ENCODE results near the gene ADAMTSL5. TPM values are rescaled to one million over a fixed set of nuclear protein-coding genes. Genes with fewer than 3 reads are reported as not detected.

ADAMTSL5 gene
- total and polyA plus RNA-seq, 2 of the 13 experiments (the other 11 are each of a cell fraction or from before 2014, with no cell fraction given) = 0.60 to 2.7 TPM

DNA sequence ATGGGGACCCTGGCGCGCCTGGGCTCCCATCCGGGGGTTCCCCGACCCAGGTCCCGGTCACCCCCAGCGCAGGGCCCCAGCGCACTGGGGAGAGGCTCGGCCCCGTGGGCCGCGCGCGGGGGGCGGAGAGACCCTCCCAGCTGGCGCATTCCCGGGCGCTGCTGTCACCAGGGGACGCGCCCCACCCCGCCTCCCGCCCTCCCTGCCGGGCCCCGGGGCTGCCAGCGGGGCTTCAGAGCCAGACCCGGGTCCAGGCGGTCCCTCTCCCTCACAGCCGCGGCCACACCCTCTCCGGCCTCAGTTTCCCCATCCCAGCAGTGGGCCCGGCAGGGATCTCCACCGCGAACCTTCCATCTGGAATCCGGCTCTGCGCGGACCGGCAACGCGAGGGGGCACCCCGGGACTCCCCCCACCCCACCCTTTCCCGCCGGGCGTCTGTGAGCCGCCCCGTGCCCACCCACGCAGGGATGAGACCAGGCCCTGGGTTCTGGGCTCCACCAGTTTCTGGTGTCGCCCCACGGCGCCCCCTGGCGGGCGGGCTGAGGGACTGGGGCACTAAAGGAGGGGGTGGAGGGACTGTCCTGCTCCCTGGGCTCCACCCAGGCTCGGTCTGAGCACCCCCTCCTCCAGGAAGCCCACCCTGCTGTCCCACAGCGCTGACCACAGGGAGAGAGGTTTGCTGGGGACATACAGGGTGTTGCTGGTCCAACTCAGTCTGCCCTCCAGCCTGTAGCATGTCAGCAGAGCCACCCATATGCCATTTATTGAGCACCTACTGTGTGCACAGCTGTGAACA lies 878 bp upstream of the ADAMTSL5 start (continued):
- TF ChIP-seq, protein P1, sequence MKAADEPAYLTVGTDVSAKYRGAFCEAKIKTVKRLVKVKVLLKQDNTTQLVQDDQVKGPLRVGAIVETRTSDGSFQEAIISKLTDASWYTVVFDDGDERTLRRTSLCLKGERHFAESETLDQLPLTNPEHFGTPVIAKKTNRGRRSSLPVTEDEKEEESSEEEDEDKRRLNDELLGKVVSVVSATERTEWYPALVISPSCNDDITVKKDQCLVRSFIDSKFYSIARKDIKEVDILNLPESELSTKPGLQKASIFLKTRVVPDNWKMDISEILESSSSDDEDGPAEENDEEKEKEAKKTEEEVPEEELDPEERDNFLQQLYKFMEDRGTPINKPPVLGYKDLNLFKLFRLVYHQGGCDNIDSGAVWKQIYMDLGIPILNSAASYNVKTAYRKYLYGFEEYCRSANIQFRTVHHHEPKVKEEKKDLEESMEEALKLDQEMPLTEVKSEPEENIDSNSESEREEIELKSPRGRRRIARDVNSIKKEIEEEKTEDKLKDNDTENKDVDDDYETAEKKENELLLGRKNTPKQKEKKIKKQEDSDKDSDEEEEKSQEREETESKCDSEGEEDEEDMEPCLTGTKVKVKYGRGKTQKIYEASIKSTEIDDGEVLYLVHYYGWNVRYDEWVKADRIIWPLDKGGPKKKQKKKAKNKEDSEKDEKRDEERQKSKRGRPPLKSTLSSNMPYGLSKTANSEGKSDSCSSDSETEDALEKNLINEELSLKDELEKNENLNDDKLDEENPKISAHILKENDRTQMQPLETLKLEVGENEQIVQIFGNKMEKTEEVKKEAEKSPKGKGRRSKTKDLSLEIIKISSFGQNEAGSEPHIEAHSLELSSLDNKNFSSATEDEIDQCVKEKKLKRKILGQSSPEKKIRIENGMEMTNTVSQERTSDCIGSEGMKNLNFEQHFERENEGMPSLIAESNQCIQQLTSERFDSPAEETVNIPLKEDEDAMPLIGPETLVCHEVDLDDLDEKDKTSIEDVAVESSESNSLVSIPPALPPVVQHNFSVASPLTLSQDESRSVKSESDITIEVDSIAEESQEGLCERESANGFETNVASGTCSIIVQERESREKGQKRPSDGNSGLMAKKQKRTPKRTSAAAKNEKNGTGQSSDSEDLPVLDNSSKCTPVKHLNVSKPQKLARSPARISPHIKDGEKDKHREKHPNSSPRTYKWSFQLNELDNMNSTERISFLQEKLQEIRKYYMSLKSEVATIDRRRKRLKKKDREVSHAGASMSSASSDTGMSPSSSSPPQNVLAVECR (CRISPR knock-in tag; IDR thresholded peaks at IDR 0.05; ENCODE audit: borderline replicate concordance) = peak; percentile 32
- TF ChIP-seq, protein P2, sequence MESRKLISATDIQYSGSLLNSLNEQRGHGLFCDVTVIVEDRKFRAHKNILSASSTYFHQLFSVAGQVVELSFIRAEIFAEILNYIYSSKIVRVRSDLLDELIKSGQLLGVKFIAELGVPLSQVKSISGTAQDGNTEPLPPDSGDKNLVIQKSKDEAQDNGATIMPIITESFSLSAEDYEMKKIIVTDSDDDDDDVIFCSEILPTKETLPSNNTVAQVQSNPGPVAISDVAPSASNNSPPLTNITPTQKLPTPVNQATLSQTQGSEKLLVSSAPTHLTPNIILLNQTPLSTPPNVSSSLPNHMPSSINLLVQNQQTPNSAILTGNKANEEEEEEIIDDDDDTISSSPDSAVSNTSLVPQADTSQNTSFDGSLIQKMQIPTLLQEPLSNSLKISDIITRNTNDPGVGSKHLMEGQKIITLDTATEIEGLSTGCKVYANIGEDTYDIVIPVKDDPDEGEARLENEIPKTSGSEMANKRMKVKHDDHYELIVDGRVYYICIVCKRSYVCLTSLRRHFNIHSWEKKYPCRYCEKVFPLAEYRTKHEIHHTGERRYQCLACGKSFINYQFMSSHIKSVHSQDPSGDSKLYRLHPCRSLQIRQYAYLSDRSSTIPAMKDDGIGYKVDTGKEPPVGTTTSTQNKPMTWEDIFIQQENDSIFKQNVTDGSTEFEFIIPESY (CRISPR knock-in tag; IDR thresholded peaks at IDR 0.05) = no peak
- peak; percentile 91 for TF ChIP-seq ZFP36 (IDR thresholded peaks at IDR 0.05; ENCODE audit: borderline replicate concordance, low read depth, low read length, partially characterized antibody)
- TF ChIP-seq ZNF274 (CRISPR knock-in tag; IDR thresholded peaks at IDR 0.05) = peak; percentile 26; the same call in 1 of the 2 replicates
- no peak for TF ChIP-seq POLR2A (IDR thresholded peaks at IDR 0.05; ENCODE audit: insufficient read depth in 1 of 2, low read depth in 2 of 2, low read length in 2 of 2)
- TF ChIP-seq, protein P3, sequence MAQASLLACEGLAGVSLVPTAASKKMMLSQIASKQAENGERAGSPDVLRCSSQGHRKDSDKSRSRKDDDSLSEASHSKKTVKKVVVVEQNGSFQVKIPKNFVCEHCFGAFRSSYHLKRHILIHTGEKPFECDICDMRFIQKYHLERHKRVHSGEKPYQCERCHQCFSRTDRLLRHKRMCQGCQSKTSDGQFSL (CRISPR knock-in tag; IDR thresholded peaks at IDR 0.05) = 0 out of 2 replicates have a peak, but pooled peaks have one; percentile 33
- no peak for TF ChIP-seq SP4 (CRISPR knock-in tag; IDR thresholded peaks at IDR 0.05)
- TF ChIP-seq KDM1A (CRISPR knock-in tag; IDR thresholded peaks at IDR 0.05) = peak; percentile 20; the same call in 1 of the 2 replicates
- TF ChIP-seq TCF7L2 (IDR thresholded peaks at IDR 0.05; ENCODE audit: low read depth, low read length) = no peak
- TF ChIP-seq, protein P4, sequence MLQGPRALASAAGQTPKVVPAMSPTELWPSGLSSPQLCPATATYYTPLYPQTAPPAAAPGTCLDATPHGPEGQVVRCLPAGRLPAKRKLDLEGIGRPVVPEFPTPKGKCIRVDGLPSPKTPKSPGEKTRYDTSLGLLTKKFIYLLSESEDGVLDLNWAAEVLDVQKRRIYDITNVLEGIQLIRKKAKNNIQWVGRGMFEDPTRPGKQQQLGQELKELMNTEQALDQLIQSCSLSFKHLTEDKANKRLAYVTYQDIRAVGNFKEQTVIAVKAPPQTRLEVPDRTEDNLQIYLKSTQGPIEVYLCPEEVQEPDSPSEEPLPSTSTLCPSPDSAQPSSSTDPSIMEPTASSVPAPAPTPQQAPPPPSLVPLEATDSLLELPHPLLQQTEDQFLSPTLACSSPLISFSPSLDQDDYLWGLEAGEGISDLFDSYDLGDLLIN (CRISPR knock-in tag; IDR thresholded peaks at IDR 0.05; ENCODE audit: borderline replicate concordance) = no peak
- 0 out of 2 replicates have a peak, but pooled peaks have one; percentile 28 for TF ChIP-seq ZIK1 (CRISPR knock-in tag; IDR thresholded peaks at IDR 0.05; ENCODE audit: borderline replicate concordance, low read depth)
- 0 out of 2 replicates have a peak, but pooled peaks have one; percentile 49 for TF ChIP-seq HNRNPL (IDR thresholded peaks at IDR 0.05; ENCODE audit: low read depth, low read length)
- 0 out of 2 replicates have a peak, but pooled peaks have one; percentile 17 for TF ChIP-seq MTA1 (CRISPR knock-in tag; IDR thresholded peaks at IDR 0.05; ENCODE audit: borderline replicate concordance)
- 0 out of 2 replicates have a peak, but pooled peaks have one; percentile 45 for TF ChIP-seq ZNF501 (CRISPR knock-in tag; IDR thresholded peaks at IDR 0.05)
- no peak for TF ChIP-seq MEF2D (CRISPR knock-in tag; IDR thresholded peaks at IDR 0.05)
- peak; percentile 59 for TF ChIP-seq RAD21 (CRISPR knock-in tag; IDR thresholded peaks at IDR 0.05)
- TF ChIP-seq ADNP (CRISPR knock-in tag; IDR thresholded peaks at IDR 0.05) = peak; percentile 77
- TF ChIP-seq, protein P5, sequence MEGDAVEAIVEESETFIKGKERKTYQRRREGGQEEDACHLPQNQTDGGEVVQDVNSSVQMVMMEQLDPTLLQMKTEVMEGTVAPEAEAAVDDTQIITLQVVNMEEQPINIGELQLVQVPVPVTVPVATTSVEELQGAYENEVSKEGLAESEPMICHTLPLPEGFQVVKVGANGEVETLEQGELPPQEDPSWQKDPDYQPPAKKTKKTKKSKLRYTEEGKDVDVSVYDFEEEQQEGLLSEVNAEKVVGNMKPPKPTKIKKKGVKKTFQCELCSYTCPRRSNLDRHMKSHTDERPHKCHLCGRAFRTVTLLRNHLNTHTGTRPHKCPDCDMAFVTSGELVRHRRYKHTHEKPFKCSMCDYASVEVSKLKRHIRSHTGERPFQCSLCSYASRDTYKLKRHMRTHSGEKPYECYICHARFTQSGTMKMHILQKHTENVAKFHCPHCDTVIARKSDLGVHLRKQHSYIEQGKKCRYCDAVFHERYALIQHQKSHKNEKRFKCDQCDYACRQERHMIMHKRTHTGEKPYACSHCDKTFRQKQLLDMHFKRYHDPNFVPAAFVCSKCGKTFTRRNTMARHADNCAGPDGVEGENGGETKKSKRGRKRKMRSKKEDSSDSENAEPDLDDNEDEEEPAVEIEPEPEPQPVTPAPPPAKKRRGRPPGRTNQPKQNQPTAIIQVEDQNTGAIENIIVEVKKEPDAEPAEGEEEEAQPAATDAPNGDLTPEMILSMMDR (CRISPR knock-in tag; IDR thresholded peaks at IDR 0.05) = peak; percentile 80
- TF ChIP-seq ZFP37 (CRISPR knock-in tag; IDR thresholded peaks at IDR 0.05; ENCODE audit: borderline replicate concordance) = no peak

Data from HepG2 (cell line).